Thoracic aorta (tissue), 2 donors: Measurements from ENCODE around the gene CDHR5. TPM values are rescaled to one million over a fixed set of nuclear protein-coding genes. Genes with fewer than 3 reads are reported as not detected.

Experiments used
- ATAC-seq: fragments of 150-250 bp; one replicate; pipeline ENCODE4 v1.8.0; 2017; ENCODE audit warnings: low read depth; ENCODE audit not compliant: insufficient number of reproducible peaks, low FRiP score
- DNase-seq: peaks from one replicate; pipeline ENCODE4 v3.0.0-alpha.2; 2020; ENCODE audit warnings: low spot score
- H3K27ac ChIP-seq, 2 donors: fragments of 200-600 bp; sonication (generic); 1 replicate in 1 of 2; 2 replicates in 1 of 2; pipeline ENCODE4 v1.5.1; 2016; ENCODE audit warnings: mild to moderate bottlenecking in 2 of 2, moderate library complexity in 2 of 2
- H3K27me3 ChIP-seq: fragments of 200-600 bp; sonication (generic); replicated peaks from 2 replicates; pipeline ENCODE4 v1.6.0; 2016; ENCODE audit warnings: mild to moderate bottlenecking; ENCODE audit not compliant: insufficient read depth
- H3K36me3 ChIP-seq: fragments of 200-600 bp; sonication (generic); one replicate; pipeline ENCODE4 v1.5.1; 2016
- H3K4me1 ChIP-seq, 2 donors: fragments of 200-600 bp; sonication (generic); 1 replicate in 1 of 2; 2 replicates in 1 of 2; pipeline versions ENCODE4 v1.5.1 to v1.6.0; 2016; ENCODE audit warnings: low read depth in 2 of 2, mild to moderate bottlenecking in 1 of 2; ENCODE audit not compliant: control insufficient read depth in 1 of 2
- H3K4me3 ChIP-seq: fragments of 200-600 bp; sonication (generic); 2 replicates; pipeline ENCODE4 v1.5.1; 2016; ENCODE audit warnings: mild to moderate bottlenecking
- H3K9me3 ChIP-seq: fragments of 200-600 bp; sonication (generic); 2 replicates; pipeline ENCODE4 v1.5.1; 2016
- total RNA-seq, 2 donors: library from RNA; depleted of rRNA; stranded (reverse); fragments of >200 nt; gene quantifications; one replicate each; pipeline versions ENCODE4 v1.1.0 to v1.2.3, GENCODE V29; 2016
- TF ChIP-seq, protein P1 (sequence below): fragments of 200-600 bp; sonication (generic); IDR thresholded peaks from one replicate; pipeline ENCODE4 v1.5.1; 2019; ENCODE audit warnings: antibody characterized with exemption

Gene CDHR5
- total RNA-seq, 2 donors from 2014 or later = not detected

DNA sequence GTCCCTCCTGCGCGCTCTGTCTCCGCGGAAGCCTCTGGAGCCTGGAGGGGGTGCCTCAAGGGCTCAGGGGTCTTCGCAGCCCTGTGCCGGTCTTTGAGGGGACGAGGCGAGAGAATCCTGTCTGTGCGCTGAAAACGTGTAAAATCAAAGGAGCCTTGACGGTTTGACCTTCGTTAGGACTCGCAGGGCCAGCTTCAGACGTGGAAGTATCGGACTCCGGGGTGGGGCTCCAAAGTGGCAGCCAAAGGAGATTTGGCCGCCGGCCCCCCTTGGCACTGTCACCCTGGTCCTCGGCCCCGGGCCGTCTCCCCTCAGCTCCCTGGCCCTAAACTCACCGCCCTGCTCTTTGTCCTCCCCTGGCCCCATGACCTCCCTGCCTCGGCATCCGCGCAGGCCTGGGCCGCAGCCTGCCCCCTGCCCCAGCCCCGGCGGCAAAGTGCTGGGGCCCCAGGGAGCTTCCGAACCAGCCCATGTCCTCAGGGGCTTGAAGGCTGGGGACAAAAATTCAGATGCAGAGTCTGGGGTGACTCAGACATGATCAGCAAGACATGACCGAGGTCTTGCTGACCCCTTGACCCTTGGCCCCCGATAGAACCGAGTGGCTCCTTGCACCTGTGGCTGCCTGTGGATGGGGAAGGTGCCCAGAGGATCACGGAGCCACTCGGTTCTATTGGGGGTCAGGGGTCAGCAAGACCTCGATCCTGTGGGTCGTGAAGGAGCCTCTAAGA, 55.4 kb downstream of the CDHR5 start:
- no peaks in the 10 kb centered on the region for H3K27me3 ChIP-seq
- H3K9me3 ChIP-seq = no peaks in the 10 kb centered on the region
- peaks cover 3 to 16% of the 10 kb centered on the region in 2 donors for H3K4me1 ChIP-seq
- H3K27ac ChIP-seq = peak overlapping the region; percentile 81 to 84
- H3K36me3 ChIP-seq = no peaks in the 10 kb centered on the region
- TF ChIP-seq, protein P1, sequence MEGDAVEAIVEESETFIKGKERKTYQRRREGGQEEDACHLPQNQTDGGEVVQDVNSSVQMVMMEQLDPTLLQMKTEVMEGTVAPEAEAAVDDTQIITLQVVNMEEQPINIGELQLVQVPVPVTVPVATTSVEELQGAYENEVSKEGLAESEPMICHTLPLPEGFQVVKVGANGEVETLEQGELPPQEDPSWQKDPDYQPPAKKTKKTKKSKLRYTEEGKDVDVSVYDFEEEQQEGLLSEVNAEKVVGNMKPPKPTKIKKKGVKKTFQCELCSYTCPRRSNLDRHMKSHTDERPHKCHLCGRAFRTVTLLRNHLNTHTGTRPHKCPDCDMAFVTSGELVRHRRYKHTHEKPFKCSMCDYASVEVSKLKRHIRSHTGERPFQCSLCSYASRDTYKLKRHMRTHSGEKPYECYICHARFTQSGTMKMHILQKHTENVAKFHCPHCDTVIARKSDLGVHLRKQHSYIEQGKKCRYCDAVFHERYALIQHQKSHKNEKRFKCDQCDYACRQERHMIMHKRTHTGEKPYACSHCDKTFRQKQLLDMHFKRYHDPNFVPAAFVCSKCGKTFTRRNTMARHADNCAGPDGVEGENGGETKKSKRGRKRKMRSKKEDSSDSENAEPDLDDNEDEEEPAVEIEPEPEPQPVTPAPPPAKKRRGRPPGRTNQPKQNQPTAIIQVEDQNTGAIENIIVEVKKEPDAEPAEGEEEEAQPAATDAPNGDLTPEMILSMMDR = no peak
- ATAC-seq (no peak), DNase-seq (no peak)
- H3K4me3 ChIP-seq = peak overlapping the region; percentile 88

DNA sequence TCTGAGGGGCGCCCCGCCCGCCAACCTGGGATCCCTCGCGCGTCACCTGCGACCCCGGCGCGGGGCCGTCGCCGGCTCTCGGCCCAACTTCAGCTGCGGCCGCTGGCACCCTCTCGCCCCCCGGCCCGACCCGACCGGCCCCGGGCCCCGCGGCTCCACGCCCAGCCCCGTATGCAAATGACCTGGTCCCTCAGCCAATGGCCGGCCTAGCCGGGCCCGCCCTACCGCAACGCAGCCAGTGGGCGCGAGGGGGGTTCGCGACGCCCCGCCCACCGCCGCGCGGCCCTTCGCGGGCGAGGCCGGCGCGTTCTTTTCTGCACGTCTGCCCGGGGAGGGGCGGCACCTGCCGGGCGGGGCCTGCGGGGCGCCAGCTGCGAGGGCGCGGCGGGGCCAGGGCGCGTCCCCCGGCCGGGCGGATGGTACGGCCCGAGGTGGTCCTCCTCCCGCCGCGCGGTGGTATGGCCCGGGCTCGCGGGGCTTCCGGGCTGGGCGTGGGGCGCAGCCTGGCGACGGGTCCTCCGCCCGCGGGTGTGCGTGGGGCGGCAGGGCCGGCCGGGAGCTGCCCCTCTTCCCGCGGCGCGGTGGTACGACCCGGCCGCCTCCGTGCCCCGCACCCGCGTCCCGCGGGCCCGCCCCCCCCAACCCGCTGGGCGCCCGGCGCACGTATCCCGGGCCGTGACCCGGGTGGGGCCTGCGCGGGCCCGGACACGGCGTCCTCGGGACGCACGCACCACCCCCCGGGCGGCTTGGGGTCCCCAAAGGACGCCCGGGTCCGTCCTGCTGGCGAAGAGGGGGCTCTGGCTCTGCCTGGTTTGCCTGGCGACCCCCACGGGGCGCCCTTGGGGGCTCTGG, 56.2 kb downstream of the CDHR5 start:
- ATAC-seq (peak; percentile 79), DNase-seq (peak; percentile 44)
- TF ChIP-seq, protein P1 = no peak
- Histone ChIP-seq H3K4me3 (peak overlapping the region; percentile 88), H3K4me1 (peaks cover 3 to 16% of the 10 kb centered on the region in 2 donors), H3K36me3 (no peaks in the 10 kb centered on the region), H3K27ac (peak overlapping the region; percentile 81 to 84), H3K27me3 (no peaks in the 10 kb centered on the region), H3K9me3 (no peaks in the 10 kb centered on the region)

DNA sequence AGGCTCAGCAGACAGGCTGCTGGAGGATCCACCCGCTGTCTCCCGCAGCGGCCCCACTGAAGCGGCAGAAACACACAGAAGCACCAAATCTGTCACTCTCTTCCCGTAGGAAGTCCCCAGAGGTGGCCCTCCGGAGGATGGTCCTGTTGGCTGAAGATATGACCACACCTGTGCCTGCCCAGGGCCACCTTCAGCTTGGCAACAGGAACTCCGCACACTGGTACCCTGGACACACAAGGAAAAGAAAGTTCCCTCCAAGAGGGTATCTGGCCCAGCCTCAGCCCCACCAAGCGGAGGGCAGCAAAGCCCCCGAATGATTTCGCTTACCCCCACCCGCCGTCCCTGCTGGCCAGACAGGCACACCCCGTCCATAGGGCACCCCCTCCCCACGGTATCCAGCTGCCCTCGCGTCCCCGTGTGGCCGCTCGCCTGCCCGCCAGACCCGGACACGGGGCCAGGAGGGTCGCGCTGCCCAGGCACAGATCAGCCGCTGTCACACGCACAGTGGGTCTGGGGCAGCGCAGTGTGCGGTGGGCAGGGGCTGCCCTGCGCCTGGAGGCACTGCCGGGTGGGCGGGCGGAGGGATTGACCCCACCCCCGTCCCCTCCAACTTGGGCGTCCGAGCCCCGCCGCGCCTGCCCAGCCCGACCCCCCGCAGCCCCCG, 57.0 kb downstream of the CDHR5 start:
- Histone ChIP-seq H3K36me3 (no peaks in the 10 kb centered on the region), H3K4me3 (peak overlapping the region; percentile 88), H3K27me3 (no peaks in the 10 kb centered on the region), H3K9me3 (no peaks in the 10 kb centered on the region), H3K27ac (peak overlapping the region; percentile 75 to 76), H3K4me1 (peaks cover 3 to 16% of the 10 kb centered on the region in 2 donors)
- ATAC-seq (no peak), DNase-seq (no peak)
- TF ChIP-seq, protein P1 = no peak

DNA sequence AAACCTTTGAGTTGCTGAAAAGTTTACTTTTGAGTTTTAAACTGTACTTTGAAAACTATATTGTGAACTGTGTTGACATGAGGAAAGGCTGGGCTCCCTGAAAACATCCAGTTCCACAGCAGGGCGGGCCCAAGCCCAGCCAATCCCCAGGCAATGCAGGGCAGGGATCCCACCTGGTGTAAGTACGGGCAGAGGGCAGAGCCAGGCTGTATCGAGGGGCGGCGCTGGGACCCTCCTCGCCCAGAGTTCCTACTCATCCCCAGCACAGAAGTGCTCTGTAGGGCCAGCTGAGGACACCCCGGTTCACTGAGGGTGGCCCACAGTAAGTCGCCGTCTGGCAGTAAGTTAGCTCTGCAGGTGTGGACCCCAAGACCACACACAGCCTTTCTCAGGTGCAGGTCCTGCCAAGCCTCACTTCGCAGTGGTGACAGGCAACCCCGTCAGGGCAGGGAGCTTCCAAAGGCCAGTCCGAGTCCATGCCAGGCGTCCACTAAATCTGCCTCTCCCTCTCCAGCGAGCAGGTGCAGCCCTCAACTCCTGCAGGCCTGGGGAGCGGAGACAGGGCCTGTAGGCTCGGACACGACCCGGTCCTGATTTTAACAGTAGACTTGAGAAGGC, 57.6 kb downstream of the CDHR5 start:
- Histone ChIP-seq H3K27me3 (no peaks in the 10 kb centered on the region), H3K27ac (peak overlapping the region; percentile 75 to 76), H3K4me3 (peak overlapping the region; percentile 88), H3K9me3 (no peaks in the 10 kb centered on the region), H3K36me3 (no peaks in the 10 kb centered on the region), H3K4me1 (peaks cover 3 to 16% of the 10 kb centered on the region in 2 donors)
- TF ChIP-seq, protein P1 = no peak
- DNase-seq = no peak
- no peak for ATAC-seq

Other genes with a start within 250 kb of the CDHR5 start
- 1 to 10 TPM; 2.0 to 5.9 TPM for gene PKP3, start 230.7 kb downstream of the CDHR5 start, total RNA-seq
- 10 to 100 TPM; 24.9 to 36.8 TPM for gene SIGIRR, start 210.0 kb downstream of the CDHR5 start, total RNA-seq
- gene ANO9, start 182.9 kb downstream of the CDHR5 start, total RNA-seq = 1 to 10 TPM in 1 of 2 donors, under 1 TPM in 1; 0.68 to 2.7 TPM
- 10 to 100 TPM; 34.0 to 34.7 TPM for gene PTDSS2, start 174.7 kb downstream of the CDHR5 start, total RNA-seq
- gene RNH1, start 117.7 kb downstream of the CDHR5 start, total RNA-seq = 100 to 1,000 TPM; 224 to 355 TPM
- 10 to 100 TPM; 17.7 to 32.4 TPM for gene HRAS, start 89.4 kb downstream of the CDHR5 start, total RNA-seq
- under 1 TPM in 1 of 2 donors, not detected in 1; 0.41 TPM for gene LRRC56, start 87.4 kb downstream of the CDHR5 start, total RNA-seq
- 1 to 10 TPM; 1.1 to 2.7 TPM for gene LMNTD2, start 64.2 kb downstream of the CDHR5 start, total RNA-seq
- 10 to 100 TPM in 1 of 2 donors, 1 to 10 TPM in 1; 7.3 to 20.6 TPM for gene RASSF7, start 64.0 kb downstream of the CDHR5 start, total RNA-seq
- 10 to 100 TPM; 31.3 to 39.6 TPM for gene PHRF1, start 48.5 kb downstream of the CDHR5 start, total RNA-seq
- 10 to 100 TPM; 33.8 to 45.4 TPM for gene IRF7, start 9.0 kb downstream of the CDHR5 start, total RNA-seq
- gene SCT, start 2.2 kb upstream of the CDHR5 start, total RNA-seq = not detected
- under 1 TPM in 1 of 2 donors, not detected in 1; 0.27 TPM for gene DRD4, start 12.3 kb upstream of the CDHR5 start, total RNA-seq
- 10 to 100 TPM; 22.1 to 67.0 TPM for gene DEAF1, start 70.3 kb upstream of the CDHR5 start, total RNA-seq
- 10 to 100 TPM; 22.4 to 22.5 TPM for gene TMEM80, start 70.9 kb upstream of the CDHR5 start, total RNA-seq
- 10 to 100 TPM; 39.6 to 75.9 TPM for gene EPS8L2, start 81.3 kb upstream of the CDHR5 start, total RNA-seq
- 100 to 1,000 TPM; 132 to 232 TPM for gene TALDO1, start 122.5 kb upstream of the CDHR5 start, total RNA-seq
- gene GATD1, start 152.5 kb upstream of the CDHR5 start, total RNA-seq = 10 to 100 TPM; 32.5 to 48.7 TPM
- gene CEND1, start 165.1 kb upstream of the CDHR5 start, total RNA-seq = not detected
- 10 to 100 TPM; 10.7 to 16.9 TPM for gene SLC25A22, start 173.3 kb upstream of the CDHR5 start, total RNA-seq
- gene PIDD1, start 180.3 kb upstream of the CDHR5 start, total RNA-seq = 10 to 100 TPM; 10.9 to 52.0 TPM
- 100 to 1,000 TPM; 170 to 221 TPM for gene RPLP2, start 185.0 kb upstream of the CDHR5 start, total RNA-seq
- 100 to 1,000 TPM; 105 to 115 TPM for gene PNPLA2, start 194.0 kb upstream of the CDHR5 start, total RNA-seq
- gene CRACR2B, start 203.0 kb upstream of the CDHR5 start, total RNA-seq = 10 to 100 TPM in 1 of 2 donors, 1 to 10 TPM in 1; 9.6 to 11.6 TPM
- gene CD151, start 208.0 kb upstream of the CDHR5 start, total RNA-seq = 1,000 to 10,000 TPM in 1 of 2 donors, 100 to 1,000 TPM in 1; 532 to 1,455 TPM
- 10 to 100 TPM; 20.8 to 63.0 TPM for gene POLR2L, start 217.6 kb upstream of the CDHR5 start, total RNA-seq
- 100 to 1,000 TPM in 1 of 2 donors, 10 to 100 TPM in 1; 55.5 to 107 TPM for gene TSPAN4, start 217.9 kb upstream of the CDHR5 start, total RNA-seq